Stimulated activated CD4-positive, alpha-beta T cell treated with anti-CD3 and anti-CD28 coated beads, TNF-alpha, amount 100 ng/mL, for 1 hour (primary cell): ENCODE measurements around the gene RHOJ.
"Not testable (repeated sequence)": the region's sequence is repeated elsewhere in the genome, so short reads cannot be mapped to it uniquely, and the experiment has no call there.

Source experiments
- DNase-seq, 3 donors: peaks; one replicate each; pipeline ENCODE4 v3.0.0-alpha.2; 2020; ENCODE audit warnings: low read depth in 3 of 3, low spot score in 1 of 3

Gene RHOJ

GRCh38 chr14:63296060-63296563 lies 91.9 kb downstream of the RHOJ start:
- no peak for DNase-seq

DNA sequence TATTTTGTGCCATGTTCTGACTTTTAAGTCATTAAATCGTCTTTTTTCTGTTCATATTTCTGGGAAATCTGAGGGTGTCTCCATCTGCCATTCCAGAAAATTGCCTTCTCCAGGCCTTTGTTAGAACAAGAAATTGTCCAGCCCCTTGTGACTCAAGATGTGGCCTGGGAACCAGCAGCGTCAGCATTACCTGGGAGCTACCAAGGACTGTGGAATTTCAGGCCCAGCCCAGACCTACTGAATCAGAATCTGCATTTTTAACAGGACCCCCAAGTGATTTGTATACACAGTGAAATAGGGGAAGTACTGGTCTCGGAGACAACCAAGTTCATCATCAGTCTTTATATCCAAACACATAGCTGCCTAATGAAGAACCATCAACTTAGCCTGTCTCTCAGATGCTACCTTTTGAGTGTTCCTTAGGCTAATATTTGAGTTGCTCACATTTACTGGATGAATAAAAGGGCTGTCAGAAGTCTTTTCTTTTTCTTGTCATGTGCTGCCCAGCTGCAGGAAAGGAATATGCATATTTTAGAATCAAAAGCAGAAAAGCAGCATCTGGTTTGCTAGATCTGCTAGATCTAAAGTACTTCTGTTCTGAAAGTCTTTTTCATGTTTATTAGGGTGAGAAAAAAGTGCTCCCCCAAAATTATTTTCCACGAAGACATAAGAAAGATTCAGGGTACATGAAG lies 93.3 kb downstream of the RHOJ start:
- DNase-seq = no peak

DNA sequence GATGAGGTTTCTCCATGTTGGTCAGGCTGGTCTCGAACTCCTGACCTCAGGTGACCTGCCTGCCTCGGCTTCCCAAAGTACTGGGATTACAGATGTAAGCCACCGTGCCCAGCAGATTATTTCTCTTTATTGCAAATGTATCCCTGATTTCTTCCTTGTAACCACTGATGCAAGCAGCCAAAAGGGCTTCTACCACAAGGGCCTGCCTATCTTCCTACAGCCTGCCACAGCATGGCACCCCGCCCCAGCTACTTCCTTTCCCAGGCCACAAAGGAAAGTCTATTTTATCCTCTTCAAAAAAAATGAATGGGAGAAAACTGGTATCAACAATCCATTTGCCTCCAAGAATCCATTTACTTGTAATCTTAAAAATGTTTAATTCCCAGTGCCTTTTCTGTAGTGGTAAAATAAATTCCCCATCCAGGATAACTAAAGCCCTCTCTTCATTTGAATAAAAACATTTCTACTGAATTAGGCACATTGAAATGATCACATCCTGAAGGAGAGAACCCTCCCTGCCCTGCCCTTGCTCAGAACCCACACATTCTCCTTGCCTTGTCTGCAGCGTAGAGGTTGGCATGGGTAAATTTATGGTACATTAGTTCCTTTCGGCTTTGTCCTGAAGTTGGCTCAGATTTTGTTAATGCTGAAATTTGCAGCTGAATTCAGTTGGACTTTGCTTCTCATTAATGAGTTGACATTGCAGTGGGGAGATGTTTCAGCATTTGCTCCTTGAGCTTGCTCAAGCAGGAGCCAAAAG lies 95.3 kb downstream of the RHOJ start:
- no peak for DNase-seq

DNA sequence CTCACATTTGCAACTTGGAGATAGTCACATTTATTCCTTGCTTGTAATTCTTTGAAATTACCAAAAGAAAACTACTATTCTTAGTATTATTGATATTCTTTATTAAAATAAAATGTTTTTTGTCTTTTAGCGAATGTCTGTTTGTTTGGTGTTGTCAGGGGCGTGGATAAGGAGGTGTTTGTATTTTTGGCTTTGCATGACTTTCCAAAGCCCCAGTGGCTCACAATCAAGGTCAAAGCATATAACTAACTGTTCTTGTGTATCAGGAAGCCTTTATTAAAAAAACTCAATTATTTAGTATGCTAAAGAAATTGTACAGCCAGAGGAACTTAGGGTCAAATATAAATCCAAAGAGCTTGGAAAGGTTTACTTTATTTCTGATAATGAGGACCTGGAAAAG lies 96.6 kb downstream of the RHOJ start:
- DNase-seq = no peak

GRCh38 chr14:63301891-63302534 lies 97.8 kb downstream of the RHOJ start:
- DNase-seq = no peak

DNA sequence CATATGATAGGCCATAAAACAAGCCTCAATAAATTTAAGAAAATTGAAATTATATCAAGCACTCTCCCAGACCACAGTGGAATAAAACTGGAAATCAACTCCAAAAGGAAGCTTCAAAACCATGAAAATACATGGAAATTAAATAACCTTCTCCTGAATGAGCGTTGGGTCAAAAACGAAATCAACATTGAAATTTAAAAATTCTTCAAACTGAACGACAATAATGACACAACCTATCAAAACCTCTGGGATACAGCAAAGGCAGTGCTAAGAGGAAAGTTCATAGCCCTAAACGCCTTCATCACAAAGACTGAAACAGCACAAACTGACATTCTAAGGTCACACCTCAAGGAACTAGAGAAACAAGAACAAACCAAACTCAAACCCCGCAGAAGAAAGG lies 100.2 kb downstream of the RHOJ start:
- DNase-seq = not testable (repeated sequence)

DNA sequence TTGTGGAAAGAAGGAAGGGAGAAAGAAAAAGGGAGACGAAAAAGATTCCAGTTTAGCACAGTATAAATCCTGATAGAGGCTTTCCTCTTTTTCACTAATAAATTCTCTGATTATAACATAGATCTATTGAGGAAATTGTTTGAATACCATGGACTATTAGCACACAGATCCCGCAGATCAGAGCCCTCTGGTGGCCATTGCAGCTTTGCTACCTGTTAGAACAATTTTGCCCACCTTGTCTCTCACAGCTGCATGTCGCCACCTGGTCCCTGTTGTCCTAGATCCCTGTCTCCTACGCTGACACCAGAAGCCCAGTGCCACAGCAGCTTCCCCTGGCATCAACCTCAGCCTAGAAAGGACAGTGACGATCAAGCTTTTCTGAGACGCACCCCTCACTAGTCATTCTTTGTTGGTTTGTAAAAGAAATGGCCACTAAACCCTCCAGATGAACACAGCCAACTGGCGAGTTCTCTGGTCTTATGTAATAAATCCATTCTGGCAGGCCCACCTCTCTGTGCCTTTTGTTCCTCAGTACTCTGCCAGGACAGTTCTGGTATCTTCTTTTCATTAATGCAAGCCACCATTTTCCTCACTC lies 104.6 kb downstream of the RHOJ start:
- DNase-seq = no peak

- no peak for DNase-seq
Observed at GRCh38 chr14:63318835-63319234, 114.6 kb downstream of the RHOJ start, which contains the start of gene GPHB5. Gene GPHB5 (minus strand): TSS chr14:63318935. CDS start chr14:63317849, 1,086 bp downstream.

DNA sequence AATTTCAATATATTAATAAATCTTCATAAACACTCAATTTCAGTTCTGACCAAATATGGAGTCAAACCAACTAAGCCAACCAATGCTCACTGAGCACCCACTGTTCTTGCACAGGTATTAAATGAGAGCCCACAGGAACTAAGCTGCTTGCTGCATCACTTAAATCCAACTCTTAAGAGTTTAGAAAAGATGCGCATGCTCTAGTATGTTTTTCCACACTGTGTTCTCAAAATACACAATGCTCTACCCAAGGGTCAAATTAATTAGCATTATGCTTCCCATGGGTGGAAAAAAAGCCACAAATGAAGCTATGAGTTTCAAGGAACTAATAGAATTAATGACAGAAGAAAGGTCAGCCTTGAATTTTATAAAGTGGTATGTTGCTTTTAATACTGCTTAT lies 118.2 kb downstream of the RHOJ start:
- no peak for DNase-seq

DNA sequence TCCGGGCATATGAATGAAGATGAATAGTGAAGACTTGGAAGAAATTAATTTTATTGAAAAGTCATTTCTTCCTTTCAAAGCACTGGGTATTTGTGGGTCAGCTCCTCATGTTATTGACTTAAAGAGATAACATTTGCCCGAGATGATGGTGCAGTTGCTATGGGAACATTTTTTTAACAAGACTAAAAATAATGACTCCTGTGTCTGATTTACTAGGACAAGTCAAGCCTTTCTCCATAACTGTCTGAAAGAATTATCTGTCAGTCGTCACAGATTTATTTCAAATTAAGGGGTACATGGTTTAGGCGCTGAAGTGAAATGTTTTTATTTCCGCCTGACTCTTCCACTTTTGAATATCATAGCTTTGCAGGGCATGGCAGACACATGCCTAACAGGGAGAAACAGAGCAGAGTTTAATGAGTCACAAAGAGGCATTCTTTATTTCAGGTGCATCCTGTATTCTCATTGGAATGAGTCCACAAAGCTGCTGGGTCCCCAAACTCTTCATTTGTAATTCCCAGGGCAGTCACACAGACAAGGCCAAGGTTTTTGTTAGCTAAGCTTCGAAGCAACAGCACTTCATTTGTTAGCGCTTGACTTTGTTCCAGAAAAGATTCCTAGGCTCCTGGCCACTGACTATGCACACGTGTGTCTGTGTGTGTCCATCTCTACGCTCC lies 118.8 kb downstream of the RHOJ start:
- no peak for DNase-seq

GRCh38 chr14:63326840-63327239 lies 122.6 kb downstream of the RHOJ start:
- no peak for DNase-seq

- no peak for DNase-seq
Observed at GRCh38 chr14:63328787-63329737, 124.8 kb downstream of the RHOJ start.

DNA sequence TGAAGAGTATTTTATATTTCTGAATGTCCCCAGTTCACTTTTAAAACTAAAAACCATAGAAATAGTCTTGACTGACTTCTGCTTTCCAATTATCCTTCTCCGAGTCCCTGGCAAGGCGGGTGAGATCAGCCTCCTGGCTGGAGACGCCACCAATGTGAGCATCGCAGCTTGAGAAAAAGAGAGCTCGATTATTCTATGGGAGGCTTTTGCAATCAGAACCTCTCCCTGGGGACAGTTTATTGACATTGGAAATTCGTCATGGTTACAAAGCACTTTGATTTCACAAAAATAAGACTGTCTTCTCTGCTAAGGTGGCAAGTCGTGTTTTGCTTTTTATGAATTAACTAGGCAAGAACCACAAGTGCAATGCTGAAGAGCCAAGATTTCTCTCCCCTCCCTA lies 138.1 kb downstream of the RHOJ start:
- DNase-seq = no peak
